Daoy (cell line): Measurements from ENCODE around the gene C1QBP. TPM values are rescaled to one million over a fixed set of nuclear protein-coding genes. Genes with fewer than 3 reads are reported as not detected.
"Not testable (repeated sequence)": the region's sequence is repeated elsewhere in the genome, so short reads cannot be mapped to it uniquely, and the experiment has no call there.

Experiments
- DNase-seq: peaks from one replicate; pipeline ENCODE4 v3.0.0-alpha.2; 2015; ENCODE audit warnings: low read depth
- total RNA-seq: library from RNA; depleted of rRNA; stranded (reverse); fragments of >200 nt; shearing (Covaris generic); gene quantifications from 2 replicates; pipeline ENCODE4 v1.2.3, GENCODE V29; 2014; rRNA removed

The C1QBP gene
- total RNA-seq = 709 and 891 TPM in 2 replicates

GRCh38 chr17:5438716-5439445, at the start of gene C1QBP:
C1QBP (minus strand) TSS chr17:5439155; CDS start chr17:5439073, 82 bp downstream.
- peak; percentile 94 for DNase-seq

GRCh38 chr17:5488752-5489151, 49.8 kb upstream of the C1QBP start:
- DNase-seq = no peak

GRCh38 chr17:5486206-5487124, 47.5 kb upstream of the C1QBP start, which contains the start of gene MIS12:
MIS12 (plus strand) TSS chr17:5486566; CDS start chr17:5488863, 2,297 bp downstream.
- peak; percentile 99 for DNase-seq

GRCh38 chr17:5485270-5486205, 46.6 kb upstream of the C1QBP start, which contains the start of gene DERL2:
DERL2 (minus strand) TSS chr17:5486178; CDS start chr17:5486161, 17 bp downstream.
- DNase-seq = peak; percentile 65

GRCh38 chr17:5481451-5481850, 42.5 kb upstream of the C1QBP start:
- DNase-seq = no peak

- no peak for DNase-seq
Observed at GRCh38 chr17:5480962-5481361, 42.0 kb upstream of the C1QBP start.

- DNase-seq = no peak
Observed at GRCh38 chr17:5478992-5479391, 40.0 kb upstream of the C1QBP start.

- no peak for DNase-seq
Observed at GRCh38 chr17:5473906-5474305, 35.0 kb upstream of the C1QBP start.

- no peak for DNase-seq
Observed at GRCh38 chr17:5472511-5472910, 33.6 kb upstream of the C1QBP start.

GRCh38 chr17:5468075-5468473, 29.1 kb upstream of the C1QBP start:
- DNase-seq = no peak

GRCh38 chr17:5467416-5467815, 28.5 kb upstream of the C1QBP start:
- no peak for DNase-seq

- no peak for DNase-seq
Observed at GRCh38 chr17:5466295-5466694, 27.3 kb upstream of the C1QBP start.

GRCh38 chr17:5464717-5465507, 26.0 kb upstream of the C1QBP start:
- DNase-seq = no peak

GRCh38 chr17:5446786-5447185, 7.8 kb upstream of the C1QBP start:
- no peak for DNase-seq

GRCh38 chr17:5444209-5444608, 5.3 kb upstream of the C1QBP start:
- no peak for DNase-seq

- no peak for DNase-seq
Observed at GRCh38 chr17:5443728-5444127, 4.8 kb upstream of the C1QBP start.

- no peak for DNase-seq
Observed at GRCh38 chr17:5439446-5439764, 450 bp upstream of the C1QBP start.

GRCh38 chr17:5437721-5438317, 1.1 kb downstream of the C1QBP start:
- peak; percentile 18 for DNase-seq

GRCh38 chr17:5435781-5436315, 3.1 kb downstream of the C1QBP start:
- not testable (repeated sequence) for DNase-seq

GRCh38 chr17:5434984-5435383, 4.0 kb downstream of the C1QBP start:
- DNase-seq = no peak
